C4-2B (cell line): ENCODE data around the gene WTAP.
"Not testable (repeated sequence)": the region's sequence is repeated elsewhere in the genome, so short reads cannot be mapped to it uniquely, and the experiment has no call there.

Experiments used
- H3K27ac ChIP-seq: fragments of 450-650 bp; 2 replicates; pipeline ENCODE4 v1.5.1; 2017
- ZFX ChIP-seq: fragments of 450-650 bp; IDR thresholded peaks from 2 replicates; pipeline ENCODE4 v1.6.1; 2017
- TF ChIP-seq, protein P1 (sequence below): fragments of 450-650 bp; conservative IDR thresholded peaks from 2 replicates; pipeline ENCODE4 v1.5.1; 2017; ENCODE audit warnings: mild to moderate bottlenecking

Gene WTAP

DNA sequence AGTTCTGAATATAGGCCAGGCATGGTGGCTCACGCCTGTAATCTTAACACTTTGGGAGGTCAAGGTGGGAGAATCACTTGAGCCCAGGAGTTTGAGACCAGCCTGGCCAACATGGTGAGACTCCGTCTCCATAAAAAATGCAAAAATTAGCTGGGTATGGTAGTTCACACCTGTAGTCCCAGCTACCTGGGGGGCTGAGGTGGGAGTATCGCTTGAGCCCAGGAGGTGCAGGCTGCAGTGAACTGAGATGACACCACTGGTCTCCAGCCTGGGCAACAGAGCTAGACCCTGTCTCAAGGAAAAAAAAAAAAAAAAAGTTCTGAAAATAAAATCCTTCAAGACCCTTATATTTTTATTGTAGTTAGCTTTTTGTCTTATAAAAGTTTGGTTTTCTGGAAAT lies 11.7 kb upstream of the WTAP start:
- TF ChIP-seq, protein P1, sequence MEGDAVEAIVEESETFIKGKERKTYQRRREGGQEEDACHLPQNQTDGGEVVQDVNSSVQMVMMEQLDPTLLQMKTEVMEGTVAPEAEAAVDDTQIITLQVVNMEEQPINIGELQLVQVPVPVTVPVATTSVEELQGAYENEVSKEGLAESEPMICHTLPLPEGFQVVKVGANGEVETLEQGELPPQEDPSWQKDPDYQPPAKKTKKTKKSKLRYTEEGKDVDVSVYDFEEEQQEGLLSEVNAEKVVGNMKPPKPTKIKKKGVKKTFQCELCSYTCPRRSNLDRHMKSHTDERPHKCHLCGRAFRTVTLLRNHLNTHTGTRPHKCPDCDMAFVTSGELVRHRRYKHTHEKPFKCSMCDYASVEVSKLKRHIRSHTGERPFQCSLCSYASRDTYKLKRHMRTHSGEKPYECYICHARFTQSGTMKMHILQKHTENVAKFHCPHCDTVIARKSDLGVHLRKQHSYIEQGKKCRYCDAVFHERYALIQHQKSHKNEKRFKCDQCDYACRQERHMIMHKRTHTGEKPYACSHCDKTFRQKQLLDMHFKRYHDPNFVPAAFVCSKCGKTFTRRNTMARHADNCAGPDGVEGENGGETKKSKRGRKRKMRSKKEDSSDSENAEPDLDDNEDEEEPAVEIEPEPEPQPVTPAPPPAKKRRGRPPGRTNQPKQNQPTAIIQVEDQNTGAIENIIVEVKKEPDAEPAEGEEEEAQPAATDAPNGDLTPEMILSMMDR = no peak
- TF ChIP-seq ZFX = no peak
- H3K27ac ChIP-seq = no peak overlapping the region

DNA sequence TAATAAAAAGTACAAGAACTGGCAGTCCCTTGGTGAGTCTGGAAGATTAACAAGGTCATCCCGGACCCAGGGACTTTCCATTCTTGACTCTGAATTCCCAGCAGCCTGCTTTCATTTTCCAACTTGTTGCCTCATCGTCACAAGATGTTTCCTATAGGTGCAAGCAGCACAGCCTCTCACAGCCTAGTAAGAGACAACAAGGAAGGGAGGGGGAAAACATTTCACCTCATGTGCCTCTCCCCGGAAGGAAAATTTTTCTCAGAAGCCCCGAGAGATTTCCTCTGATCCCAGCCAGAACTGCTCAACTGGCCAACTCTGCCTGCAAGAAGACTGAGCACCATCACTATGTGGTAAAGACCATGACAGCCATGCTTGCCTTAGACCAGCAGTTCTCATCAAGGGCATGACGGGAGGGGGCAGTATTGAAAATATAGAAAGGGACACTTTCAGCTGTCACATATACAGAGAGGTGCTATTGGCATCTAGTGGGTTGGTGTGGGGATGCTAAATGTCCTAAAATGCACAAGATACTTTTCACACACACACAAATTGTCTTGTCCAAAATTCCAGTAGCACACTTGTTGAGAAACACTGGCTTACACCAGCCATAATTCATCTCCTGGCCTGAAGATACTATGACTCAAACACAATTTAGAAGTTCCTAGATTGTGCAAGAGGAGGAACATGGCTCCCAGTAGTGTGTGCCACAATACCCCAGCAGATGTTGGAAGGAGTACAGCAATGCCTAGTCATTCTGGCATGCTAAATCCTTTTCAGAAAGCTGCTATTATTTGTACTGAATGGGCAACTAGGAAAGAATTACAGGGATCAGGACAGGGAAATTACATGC lies 10.8 kb upstream of the WTAP start:
- TF ChIP-seq, protein P1 = no peak
- TF ChIP-seq ZFX = no peak
- peak overlapping the region; percentile 38; the same call in 1 of the 2 replicates for H3K27ac ChIP-seq

DNA sequence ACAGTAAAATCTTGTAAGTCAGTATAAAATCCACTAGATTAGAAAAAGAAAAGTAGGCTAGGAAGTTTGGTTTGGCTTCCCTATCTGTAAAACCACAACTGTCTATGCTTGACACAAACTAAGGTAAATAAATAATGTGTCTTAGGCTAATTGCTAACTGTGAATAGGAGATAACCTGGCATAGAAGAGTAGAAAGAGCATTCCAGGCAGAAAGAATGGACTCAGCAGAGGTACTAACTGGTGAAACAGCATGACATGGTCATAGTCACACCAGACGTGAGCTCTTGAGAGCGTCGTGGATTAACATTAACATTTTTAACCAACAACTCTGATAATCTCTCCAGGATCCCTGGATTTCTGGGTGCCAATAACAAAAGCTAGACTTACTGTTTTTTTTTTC lies 8.7 kb upstream of the WTAP start:
- no peak overlapping the region for H3K27ac ChIP-seq
- TF ChIP-seq, protein P1 = no peak
- no peak for TF ChIP-seq ZFX

DNA sequence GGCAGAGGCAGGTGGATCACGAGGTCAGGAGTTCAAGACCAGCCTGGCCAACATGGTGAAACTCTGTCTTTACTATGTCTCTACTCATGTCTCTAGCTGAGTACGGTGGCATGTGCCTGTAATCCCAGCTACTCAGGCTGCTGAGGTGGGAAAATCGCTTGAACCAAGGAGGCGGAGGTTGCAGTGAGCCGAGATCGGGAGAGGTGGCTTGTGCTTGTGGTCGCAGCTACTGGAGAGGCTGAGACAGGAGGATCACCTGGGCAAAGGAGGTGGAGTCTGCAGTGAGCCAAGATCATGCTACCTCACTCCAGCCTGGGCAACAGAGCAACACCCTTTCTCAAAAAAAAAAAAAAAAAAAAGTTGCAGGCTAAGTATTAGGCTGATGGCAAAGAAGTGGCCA lies 8.0 kb upstream of the WTAP start:
- H3K27ac ChIP-seq = no peak overlapping the region
- no peak for TF ChIP-seq ZFX
- TF ChIP-seq, protein P1 = no peak

DNA sequence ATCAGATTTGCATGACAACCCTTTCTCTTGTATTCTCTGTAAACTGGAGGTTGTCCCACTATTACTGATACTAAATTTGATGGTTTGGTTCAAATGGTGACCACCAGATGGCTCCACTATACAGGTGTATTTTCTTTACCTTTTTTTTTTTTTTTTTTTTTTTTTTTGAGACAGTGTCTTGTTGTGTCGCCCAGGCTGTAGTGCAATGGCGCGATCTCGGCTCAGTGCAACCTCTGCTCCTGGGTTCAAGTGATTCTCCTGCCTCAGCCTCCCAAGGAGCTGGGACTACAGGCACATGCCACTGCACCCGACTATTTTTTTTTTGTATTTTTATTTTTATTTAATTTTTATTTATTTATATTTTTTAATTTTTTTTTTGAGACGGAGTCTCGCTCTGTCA lies 6.6 kb upstream of the WTAP start:
- no peak overlapping the region for H3K27ac ChIP-seq
- TF ChIP-seq, protein P1 = peak; percentile 67
- TF ChIP-seq ZFX = no peak

DNA sequence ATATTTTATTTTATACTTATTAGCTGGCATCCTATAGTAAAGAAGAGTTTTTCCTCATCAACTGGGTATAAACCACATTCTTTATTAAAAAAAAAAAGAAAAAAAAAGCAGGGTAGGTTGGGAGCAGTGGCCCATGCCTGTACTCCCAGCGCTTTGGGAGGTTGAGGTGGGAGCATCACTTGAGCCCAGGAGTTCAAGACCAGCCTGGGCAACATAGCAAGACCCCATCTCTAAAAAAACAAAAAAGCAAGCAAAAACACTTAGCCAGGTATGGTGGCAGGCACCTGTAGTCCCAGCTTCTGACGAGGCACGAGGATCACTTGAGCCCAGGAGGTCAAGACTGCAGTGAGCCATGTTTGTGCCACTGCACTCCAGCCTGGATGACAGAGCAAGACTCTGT lies 5.3 kb upstream of the WTAP start:
- H3K27ac ChIP-seq = not testable (repeated sequence)

DNA sequence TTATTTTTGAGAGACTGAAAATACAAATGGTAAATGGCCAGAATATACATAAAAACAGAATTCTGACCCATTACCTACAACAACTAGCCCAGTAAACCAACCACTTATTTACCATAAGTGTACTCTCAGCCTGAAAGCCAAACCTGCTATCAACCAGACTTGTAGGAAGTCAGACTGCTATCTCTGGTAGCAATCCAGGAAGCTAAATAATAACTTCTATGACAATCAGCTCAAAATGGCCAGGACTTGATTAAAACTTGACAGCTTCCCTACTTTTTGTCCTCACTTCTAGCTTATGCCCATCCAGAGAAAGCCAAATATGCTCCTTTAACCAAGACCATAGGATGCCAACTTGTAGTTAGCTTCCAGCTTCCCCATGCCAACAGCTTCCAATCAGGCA lies 4.7 kb upstream of the WTAP start:
- no peak overlapping the region for H3K27ac ChIP-seq
- TF ChIP-seq ZFX = no peak
- TF ChIP-seq, protein P1 = no peak

DNA sequence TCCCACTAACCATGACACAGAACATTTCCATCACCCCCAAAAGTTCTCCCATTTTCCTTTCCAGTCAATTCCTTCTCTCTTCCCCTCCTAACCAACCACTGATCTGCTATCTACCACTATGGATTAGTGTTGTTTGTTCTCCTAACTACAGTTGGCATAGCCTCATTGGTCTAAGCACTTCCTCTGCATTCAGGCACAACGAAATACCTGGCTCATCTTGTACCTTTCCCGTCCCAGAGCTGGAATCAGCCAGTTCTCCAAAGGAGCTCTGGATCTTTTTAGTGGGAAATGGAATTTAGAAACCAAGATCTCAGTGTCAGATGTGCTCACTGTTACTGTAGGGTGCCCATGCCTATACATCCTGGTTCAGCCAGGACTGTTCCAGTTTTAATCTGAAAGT lies 4.0 kb upstream of the WTAP start:
- peak overlapping the region; percentile 16; the same call in 1 of the 2 replicates for H3K27ac ChIP-seq
- TF ChIP-seq, protein P1 = no peak
